HepG2 (cell line): ENCODE results near the gene AADAT. TPM values are rescaled to one million over a fixed set of nuclear protein-coding genes. Genes with fewer than 3 reads are reported as not detected.

Source experiments
- CHCHD3 ChIP-seq: sonication (generic); formaldehyde crosslinking; IDR thresholded peaks from 2 replicates; pipeline ENCODE4 v1.8.0; 2022; ENCODE audit warnings: mild to moderate bottlenecking, missing genetic modification reagents, moderate library complexity
- PHF8 ChIP-seq: sonication (generic); formaldehyde crosslinking; IDR thresholded peaks from 2 replicates; pipeline ENCODE4 v1.5.0; 2020; ENCODE audit warnings: missing genetic modification reagents
- PLRG1 ChIP-seq: fragments of 450-650 bp; conservative IDR thresholded peaks from 2 replicates; pipeline ENCODE4 v1.6.1; 2016
- POGK ChIP-seq: sonication (generic); formaldehyde crosslinking; conservative IDR thresholded peaks from 2 replicates; pipeline ENCODE4 v1.8.0; 2022; ENCODE audit warnings: mild to moderate bottlenecking, moderate library complexity, missing genetic modification reagents
- SRSF4 ChIP-seq: fragments of 200-400 bp; formaldehyde crosslinking; IDR thresholded peaks from one replicate; pipeline ENCODE4 v1.6.1; 2018; ENCODE audit warnings: mild to moderate bottlenecking, low read depth, low read length, moderate library complexity; ENCODE audit not compliant: poor library complexity, severe bottlenecking
- TBX2 ChIP-seq: sonication (generic); formaldehyde crosslinking; IDR thresholded peaks from 2 replicates; pipeline ENCODE4 v1.5.0; 2020; ENCODE audit warnings: missing genetic modification reagents, mild to moderate bottlenecking, borderline replicate concordance
- TBX3 ChIP-seq: fragments of 450-650 bp; IDR thresholded peaks from 2 replicates; pipeline ENCODE4 v1.6.1; 2017; ENCODE audit warnings: antibody characterized with exemption, mild to moderate bottlenecking, inconsistent platforms, borderline replicate concordance
- ZBTB44 ChIP-seq: sonication (generic); formaldehyde crosslinking; IDR thresholded peaks from 2 replicates; pipeline ENCODE4 v1.4.0; 2020; ENCODE audit warnings: missing genetic modification reagents
- ZBTB7B ChIP-seq: sonication (generic); formaldehyde crosslinking; IDR thresholded peaks from 2 replicates; pipeline ENCODE4 v1.4.0; 2020; ENCODE audit warnings: missing genetic modification reagents
- ZFP91 ChIP-seq: sonication (generic); formaldehyde crosslinking; IDR thresholded peaks from 2 replicates; pipeline ENCODE4 v1.9.0; 2022; ENCODE audit warnings: missing genetic modification reagents, mild to moderate bottlenecking, borderline replicate concordance
- ZNF318 ChIP-seq: sonication (generic); formaldehyde crosslinking; IDR thresholded peaks from 2 replicates; pipeline ENCODE4 v1.4.0; 2020; ENCODE audit warnings: mild to moderate bottlenecking, missing genetic modification reagents
- ZNF343 ChIP-seq: sonication (generic); formaldehyde crosslinking; IDR thresholded peaks from 2 replicates; pipeline ENCODE4 v1.4.0; 2020; ENCODE audit warnings: mild to moderate bottlenecking, missing genetic modification reagents
- ZNF605 ChIP-seq: sonication (generic); formaldehyde crosslinking; IDR thresholded peaks from 2 replicates; pipeline ENCODE4 v1.8.0; 2022; ENCODE audit warnings: mild to moderate bottlenecking, missing genetic modification reagents
- polyA plus RNA-seq, 8 experiments: library from polyadenylated mRNA; depleted of rRNA in 3 of 8; stranded (reverse) in 7 of 8; unstranded in 1 of 8; fragments of >200 nt; fragmentation: Illumina TruSeq in 4 of 8; extraction: Trizol in 4 of 8; gene quantifications; 2 replicates each; pipeline versions ENCODE4 v1.2.1 to v1.2.3, GENCODE V29; 2011 to 2016; ENCODE audit warnings: low read depth in 4 of 8, missing spikeins in 1 of 8, mixed read lengths in 1 of 8; ENCODE audit not compliant: insufficient read depth in 1 of 8
- total RNA-seq, 5 experiments: library from RNA; depleted of rRNA; stranded (reverse); fragments of >200 nt; fragmentation: Illumina TruSeq; extraction: Trizol; gene quantifications; 2 replicates each; pipeline ENCODE4 v1.2.3, GENCODE V29; 2016; ENCODE audit warnings: low read depth in 1 of 5

Gene AADAT
- total and polyA plus RNA-seq, 2 of the 13 experiments (the other 11 are each of a cell fraction or from before 2014, with no cell fraction given) = 6.1 to 9.1 TPM

- TF ChIP-seq ZNF318 (CRISPR knock-in tag) = no peak
- TF ChIP-seq CHCHD3 (CRISPR knock-in tag) = no peak
- no peak for TF ChIP-seq PLRG1
- peak; percentile 87; the same call in 1 of the 2 replicates for TF ChIP-seq POGK (CRISPR knock-in tag)
- no peak for TF ChIP-seq TBX3
- TF ChIP-seq SRSF4 = no peak
- TF ChIP-seq ZFP91 (CRISPR knock-in tag) = peak; percentile 52
- peak; percentile 62 for TF ChIP-seq ZBTB7B
- TF ChIP-seq ZBTB44 (CRISPR knock-in tag) = no peak
- TF ChIP-seq TBX2 = 0 out of 2 replicates have a peak, but pooled peaks have one; percentile 38
- TF ChIP-seq ZNF605 (CRISPR knock-in tag) = no peak
- peak; percentile 21 for TF ChIP-seq ZNF343 (CRISPR knock-in tag)
- TF ChIP-seq PHF8 (CRISPR knock-in tag) = peak; percentile 75
Measured at GRCh38 chr4:170089668-170090351, at the start of gene AADAT (continued).
